G401.6 (cell line): ENCODE data around the gene MTIF3.

Experiments used
- FAIRE-seq: peaks from 2 replicates; lab custom pipeline; 2012; peaks lifted over from hg19 to GRCh38; lab: Jason Lieb, UNC

Gene MTIF3

GRCh38 chr13:27449936-27450828, at the start of gene MTIF3:
TSS of gene MTIF3 (minus strand) at chr13:27450564. CDS start at chr13:27440448, 10,116 bp downstream.
- peak; percentile 96 for FAIRE-seq

- no peak for FAIRE-seq
Measured at GRCh38 chr13:27497563-27498230, 47.3 kb upstream of the MTIF3 start.

GRCh38 chr13:27496536-27497273, 46.3 kb upstream of the MTIF3 start:
- no peak for FAIRE-seq

GRCh38 chr13:27496006-27496405, 45.6 kb upstream of the MTIF3 start:
- FAIRE-seq = no peak

- FAIRE-seq = no peak
Measured at GRCh38 chr13:27495551-27495950, 45.2 kb upstream of the MTIF3 start.

GRCh38 chr13:27493981-27494380, 43.6 kb upstream of the MTIF3 start:
- FAIRE-seq = no peak

- no peak for FAIRE-seq
Measured at GRCh38 chr13:27489456-27489855, 39.1 kb upstream of the MTIF3 start.

- no peak for FAIRE-seq
Measured at GRCh38 chr13:27487776-27488175, 37.4 kb upstream of the MTIF3 start.

GRCh38 chr13:27483421-27483820, 33.1 kb upstream of the MTIF3 start:
- FAIRE-seq = no peak

- no peak for FAIRE-seq
Measured at GRCh38 chr13:27482983-27483382, 32.6 kb upstream of the MTIF3 start.

GRCh38 chr13:27481766-27482165, 31.4 kb upstream of the MTIF3 start:
- no peak for FAIRE-seq

GRCh38 chr13:27476943-27477703, 26.8 kb upstream of the MTIF3 start:
- no peak for FAIRE-seq

GRCh38 chr13:27474751-27475268, 24.4 kb upstream of the MTIF3 start:
- FAIRE-seq = no peak

- FAIRE-seq = no peak
Measured at GRCh38 chr13:27472941-27473340, 22.6 kb upstream of the MTIF3 start.

- FAIRE-seq = no peak
Measured at GRCh38 chr13:27472441-27472840, 22.1 kb upstream of the MTIF3 start.

- no peak for FAIRE-seq
Measured at GRCh38 chr13:27470075-27470820, 19.9 kb upstream of the MTIF3 start.

- FAIRE-seq = no peak
Measured at GRCh38 chr13:27466513-27466912, 16.1 kb upstream of the MTIF3 start.

GRCh38 chr13:27465611-27466010, 15.2 kb upstream of the MTIF3 start:
- FAIRE-seq = no peak

- no peak for FAIRE-seq
Measured at GRCh38 chr13:27463500-27463899, 13.1 kb upstream of the MTIF3 start.

GRCh38 chr13:27461940-27462584, 11.7 kb upstream of the MTIF3 start:
- no peak for FAIRE-seq
